OCI-LY7 (cell line): ENCODE data around the gene TSPAN8. TPM values are rescaled to one million over a fixed set of nuclear protein-coding genes. Genes with fewer than 3 reads are reported as not detected.

Source experiments
- BruUV-seq: library from RNA; stranded (reverse); fragments of 400-500 nt; replicated peaks from 2 replicates; lab custom pipeline; 2021; lab: Mats Ljungman, UMichigan
- CTCF ChIA-PET: fragments of 300-600 bp; sonication (Branson Sonifier 250); formaldehyde crosslinking; loops from one replicate; lab custom pipeline; 2022; ENCODE audit warnings: antibody characterized with exemption; ENCODE audit not compliant: unreplicated experiment; lab: Charles Lee
- POLR2A ChIA-PET: fragments of 300-600 bp; sonication (Branson Sonifier 250); formaldehyde crosslinking; loops from one replicate; lab custom pipeline; 2022; ENCODE audit warnings: antibody characterized with exemption; lab: Charles Lee
- DNase-seq: peaks from one replicate; pipeline ENCODE4 v3.0.0-alpha.2; 2015; ENCODE audit warnings: low spot score
- H2AFZ ChIP-seq: fragments of 200-600 bp; sonication (generic), shearing (Covaris generic); 2 replicates; pipeline ENCODE4 v1.6.1; 2014; ENCODE audit warnings: mild to moderate bottlenecking, antibody characterized with exemption, low read length, moderate library complexity
- H3K27ac ChIP-seq: fragments of 200-600 bp; sonication (generic); 2 replicates; pipeline ENCODE4 v1.5.1; 2014; ENCODE audit warnings: mixed run types, low read depth, mild to moderate bottlenecking, moderate library complexity, low read length, inconsistent platforms; ENCODE audit not compliant: poor library complexity, severe bottlenecking
- H3K36me3 ChIP-seq: fragments of 200-600 bp; sonication (generic); 2 replicates; pipeline ENCODE4 v1.6.1; 2014; ENCODE audit warnings: mild to moderate bottlenecking, antibody characterized with exemption, low read length, moderate library complexity, mixed read lengths; ENCODE audit not compliant: insufficient read depth
- H3K4me1 ChIP-seq: fragments of 200-600 bp; sonication (generic); 2 replicates; pipeline ENCODE4 v1.5.1; 2014; ENCODE audit warnings: mild to moderate bottlenecking, low read length; ENCODE audit not compliant: insufficient read depth, poor library complexity, severe bottlenecking
- H3K4me2 ChIP-seq: fragments of 200-600 bp; sonication (generic); 2 replicates; pipeline ENCODE4 v1.6.1; 2014; ENCODE audit warnings: mild to moderate bottlenecking, low read length
- H3K4me3 ChIP-seq: fragments of 200-600 bp; sonication (generic); 2 replicates; pipeline ENCODE4 v1.5.1; 2014; ENCODE audit warnings: mild to moderate bottlenecking, low read depth, low read length; ENCODE audit not compliant: poor library complexity, severe bottlenecking
- H3K79me2 ChIP-seq: fragments of 200-600 bp; sonication (generic); 2 replicates; pipeline ENCODE4 v1.6.1; 2016; ENCODE audit warnings: low read depth, mild to moderate bottlenecking, low read length, moderate library complexity, mixed read lengths; ENCODE audit not compliant: insufficient read depth
- H3K9me2 ChIP-seq: fragments of 200-600 bp; sonication (generic); 2 replicates; pipeline ENCODE4 v1.6.1; 2016; ENCODE audit warnings: mild to moderate bottlenecking, low read length, mixed read lengths; ENCODE audit not compliant: insufficient read depth
- H3K9me3 ChIP-seq: fragments of 200-600 bp; sonication (generic); 2 replicates; pipeline ENCODE4 v1.6.1; 2014; ENCODE audit warnings: mild to moderate bottlenecking, mixed run types, low read length, mixed read lengths
- H4K20me1 ChIP-seq: fragments of 200-600 bp; sonication (generic); 2 replicates; pipeline ENCODE4 v1.6.1; 2014; ENCODE audit warnings: mild to moderate bottlenecking, antibody characterized with exemption, low read length, moderate library complexity, mixed read lengths; ENCODE audit not compliant: insufficient read depth
- EZH2phosphoT487 ChIP-seq: fragments of 200-600 bp; sonication (generic); IDR thresholded peaks from 2 replicates; pipeline ENCODE4 v1.6.1; 2018; ENCODE audit warnings: low read depth, borderline replicate concordance, mild to moderate bottlenecking, mixed run types, antibody characterized with exemption, low read length, moderate library complexity, mixed read lengths
- intact Hi-C: fragments of 100-400 bp; cut with micrococcal nuclease; formaldehyde crosslinking; loops from one replicate; pipeline ENCODE4 v1.10.0; 2022; ENCODE audit not compliant: unreplicated experiment
- total RNA-seq, 2 experiments: library from RNA; depleted of rRNA in 1 of 2; stranded (reverse); fragments of >200 nt in 1 of 2; shearing (Covaris generic) in 1 of 2; gene quantifications; 2 replicates each; pipeline ENCODE4 v1.2.3, GENCODE V29; 2014 to 2022
- TF ChIP-seq, protein P1 (sequence below): fragments of 200-600 bp; sonication (generic); conservative IDR thresholded peaks from 2 replicates; pipeline ENCODE4 v1.5.1; 2014; ENCODE audit warnings: mild to moderate bottlenecking, antibody characterized with exemption, low read length, moderate library complexity, mixed read lengths

The TSPAN8 gene
- total RNA-seq, 2 experiments from 2014 or later = not detected

- Histone ChIP-seq H3K9me3 (no peaks in the 10 kb centered on the region), H3K79me2 (no peaks in the 10 kb centered on the region), H4K20me1 (no peaks in the 10 kb centered on the region), H3K27ac (no peak overlapping the region), H2AFZ (no peak overlapping the region), H3K9me2 (no peaks in the 10 kb centered on the region), H3K36me3 (no peaks in the 10 kb centered on the region), H3K4me3 (no peak overlapping the region), H3K4me1 (no peaks in the 10 kb centered on the region), H3K4me2 (no peak overlapping the region)
- no TSS peak for BruUV-seq
- CTCF ChIA-PET = no interaction called here
- POLR2A ChIA-PET = no interaction called here
- intact Hi-C loops = no loop called here
- no peak for TF ChIP-seq EZH2phosphoT487
- TF ChIP-seq, protein P1, sequence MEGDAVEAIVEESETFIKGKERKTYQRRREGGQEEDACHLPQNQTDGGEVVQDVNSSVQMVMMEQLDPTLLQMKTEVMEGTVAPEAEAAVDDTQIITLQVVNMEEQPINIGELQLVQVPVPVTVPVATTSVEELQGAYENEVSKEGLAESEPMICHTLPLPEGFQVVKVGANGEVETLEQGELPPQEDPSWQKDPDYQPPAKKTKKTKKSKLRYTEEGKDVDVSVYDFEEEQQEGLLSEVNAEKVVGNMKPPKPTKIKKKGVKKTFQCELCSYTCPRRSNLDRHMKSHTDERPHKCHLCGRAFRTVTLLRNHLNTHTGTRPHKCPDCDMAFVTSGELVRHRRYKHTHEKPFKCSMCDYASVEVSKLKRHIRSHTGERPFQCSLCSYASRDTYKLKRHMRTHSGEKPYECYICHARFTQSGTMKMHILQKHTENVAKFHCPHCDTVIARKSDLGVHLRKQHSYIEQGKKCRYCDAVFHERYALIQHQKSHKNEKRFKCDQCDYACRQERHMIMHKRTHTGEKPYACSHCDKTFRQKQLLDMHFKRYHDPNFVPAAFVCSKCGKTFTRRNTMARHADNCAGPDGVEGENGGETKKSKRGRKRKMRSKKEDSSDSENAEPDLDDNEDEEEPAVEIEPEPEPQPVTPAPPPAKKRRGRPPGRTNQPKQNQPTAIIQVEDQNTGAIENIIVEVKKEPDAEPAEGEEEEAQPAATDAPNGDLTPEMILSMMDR = no peak
- no peak for DNase-seq
Measured at GRCh38 chr12:71144682-71145081, 13.1 kb downstream of the TSPAN8 start.

- Histone ChIP-seq H3K4me3 (no peak overlapping the region), H3K79me2 (no peaks in the 10 kb centered on the region), H3K4me1 (no peaks in the 10 kb centered on the region), H3K4me2 (no peak overlapping the region), H3K9me2 (no peaks in the 10 kb centered on the region), H3K9me3 (no peaks in the 10 kb centered on the region), H3K27ac (no peak overlapping the region), H4K20me1 (no peaks in the 10 kb centered on the region), H3K36me3 (no peaks in the 10 kb centered on the region), H2AFZ (no peak overlapping the region)
- intact Hi-C loops = no loop called here
- no peak for DNase-seq
- no TSS peak for BruUV-seq
- POLR2A ChIA-PET = no interaction called here
- TF ChIP-seq, protein P1 = no peak
- TF ChIP-seq EZH2phosphoT487 = no peak
- CTCF ChIA-PET = no interaction called here
Measured at GRCh38 chr12:71142956-71143355, 14.8 kb downstream of the TSPAN8 start.

DNA sequence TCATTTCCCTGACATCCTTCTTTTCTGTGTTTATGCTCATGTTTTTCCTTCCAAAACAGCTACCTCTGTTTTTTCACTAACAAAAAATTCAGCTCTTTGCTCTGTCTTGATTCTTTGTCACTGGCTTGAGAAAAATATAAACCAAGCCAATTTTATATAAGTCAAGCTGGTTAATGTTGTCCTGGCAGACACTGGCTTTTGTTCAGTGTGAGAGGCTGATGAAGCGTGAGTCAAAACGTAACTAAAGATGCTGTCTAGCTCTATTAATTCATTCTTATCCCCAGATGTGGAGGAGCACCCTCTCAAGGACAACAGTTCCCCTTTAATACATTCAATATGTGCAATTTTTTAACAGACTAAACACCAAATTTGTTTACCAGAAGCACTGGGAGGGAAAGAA lies 15.8 kb downstream of the TSPAN8 start:
- no peaks in the 10 kb centered on the region for H3K79me2 ChIP-seq
- intact Hi-C loops = no loop called here
- H3K27ac ChIP-seq = no peak overlapping the region
- no peak overlapping the region for H3K4me3 ChIP-seq
- no peak overlapping the region for H2AFZ ChIP-seq
- TF ChIP-seq EZH2phosphoT487 = no peak
- TF ChIP-seq, protein P1 = no peak
- H4K20me1 ChIP-seq = no peaks in the 10 kb centered on the region
- H3K4me1 ChIP-seq = no peaks in the 10 kb centered on the region
- POLR2A ChIA-PET = interaction anchor here (0.6 kb wide), 1 partner anchor 1835 kb away, joined by 3 read pairs; no protein-coding TSS in a partner anchor
- BruUV-seq = no TSS peak
- no peak overlapping the region for H3K4me2 ChIP-seq
- no peaks in the 10 kb centered on the region for H3K36me3 ChIP-seq
- no peaks in the 10 kb centered on the region for H3K9me3 ChIP-seq
- H3K9me2 ChIP-seq = no peaks in the 10 kb centered on the region
- CTCF ChIA-PET = interaction anchor here (0.5 kb wide), 1 partner anchor 1113 kb away, joined by 6 read pairs; no protein-coding TSS in a partner anchor
- DNase-seq = no peak
